Stimulated activated CD4-positive, alpha-beta T cell treated with anti-CD3 and anti-CD28 coated beads, TNF-alpha, amount 100 ng/mL, for 1 hour (primary cell): ENCODE data around the gene PIGBOS1.
"Not testable (repeated sequence)": the region's sequence is repeated elsewhere in the genome, so short reads cannot be mapped to it uniquely, and the experiment has no call there.

Source experiments
- DNase-seq, 3 donors: peaks; one replicate each; pipeline ENCODE4 v3.0.0-alpha.2; 2020; ENCODE audit warnings: low read depth in 3 of 3, low spot score in 1 of 3

The PIGBOS1 gene

GRCh38 chr15:55297315-55297714 is 21.6 kb downstream of the PIGBOS1 start:
- DNase-seq, result no peak

GRCh38 chr15:55290528-55291057 is 28.3 kb downstream of the PIGBOS1 start:
- peak; percentile 68 to 74 (median 70) for DNase-seq

GRCh38 chr15:55289746-55290527 is 29.0 kb downstream of the PIGBOS1 start, which contains the start of gene RAB27A:
TSS of gene RAB27A (minus strand) at chr15:55289813. CDS start at chr15:55234934, 54,879 bp downstream.
- DNase-seq, result peak; percentile 41 to 65 (median 53)

GRCh38 chr15:55289011-55289745 is 29.7 kb downstream of the PIGBOS1 start:
- peak in 1 of 3 donors; percentile 9 for DNase-seq

DNA sequence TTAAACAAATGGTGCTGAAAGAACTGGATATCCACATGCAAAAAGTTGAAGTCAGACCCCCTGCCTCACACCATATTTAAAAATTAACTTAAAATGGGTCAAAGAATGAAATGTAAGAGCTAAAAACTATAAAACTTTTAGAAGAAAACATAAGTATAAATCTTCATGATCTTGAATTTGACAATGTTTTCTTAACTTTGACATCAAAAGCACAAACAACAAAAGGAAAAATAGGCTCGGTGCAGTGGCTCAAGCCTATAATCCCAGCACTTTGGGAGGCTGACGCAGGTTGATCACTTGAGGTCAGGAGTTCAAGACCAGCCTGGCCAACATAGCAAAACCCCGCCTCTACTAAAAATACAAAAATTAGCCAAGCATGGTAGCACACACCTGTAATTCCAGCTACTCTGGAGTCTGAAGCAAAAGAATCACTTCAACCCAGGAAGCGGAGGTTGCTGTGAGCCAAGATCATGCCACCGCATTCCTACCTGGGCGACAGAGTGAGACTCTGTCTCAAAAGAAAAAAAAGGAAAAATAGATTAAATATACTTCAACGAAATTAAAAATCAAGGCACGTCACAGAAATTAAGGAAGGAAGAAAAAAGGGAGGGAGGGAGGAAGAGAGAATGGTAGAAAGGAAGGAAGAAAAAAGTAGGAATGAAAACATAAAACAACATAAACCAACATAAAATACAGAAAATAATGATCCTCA is 30.8 kb downstream of the PIGBOS1 start:
- no peak for DNase-seq

GRCh38 chr15:55286442-55287189 is 32.3 kb downstream of the PIGBOS1 start:
- not testable (repeated sequence) for DNase-seq

- no peak for DNase-seq
Observed at GRCh38 chr15:55284426-55284825, 34.5 kb downstream of the PIGBOS1 start.

DNA sequence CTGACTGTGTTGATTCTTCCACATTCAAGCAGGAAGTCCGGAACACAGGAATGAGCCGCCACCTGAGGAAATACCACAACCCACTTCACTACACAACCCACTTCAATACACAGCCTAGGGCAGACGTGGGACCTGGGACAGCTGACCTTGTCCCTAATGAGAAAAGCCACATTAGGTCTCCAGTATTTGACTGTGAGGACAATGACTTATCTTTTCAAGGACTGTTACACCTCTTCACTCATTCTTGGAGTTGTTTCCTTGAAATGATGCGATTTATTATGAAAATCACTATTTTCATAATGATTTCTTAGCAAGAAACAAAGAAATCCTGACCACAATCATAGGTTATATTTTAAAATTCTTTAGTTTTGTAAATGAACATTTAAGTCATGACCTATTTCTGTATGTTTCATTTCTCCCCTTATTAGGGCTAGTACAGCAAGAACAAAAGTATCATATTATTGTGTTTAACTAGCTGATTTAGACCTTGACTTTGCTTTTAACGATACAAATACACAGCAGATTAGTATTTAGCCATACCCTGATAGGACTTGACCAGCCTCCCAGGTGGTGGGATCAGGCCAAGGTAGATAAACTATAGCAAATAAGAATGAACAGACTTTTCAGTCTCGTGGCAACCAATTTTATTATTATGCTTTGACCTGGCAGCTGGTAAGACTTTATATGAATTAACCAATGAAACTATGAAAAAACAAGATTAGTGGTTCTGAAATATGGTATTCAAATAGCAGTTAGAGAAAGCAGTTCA is 35.4 kb downstream of the PIGBOS1 start:
- DNase-seq, result no peak

- no peak for DNase-seq
Observed at GRCh38 chr15:55282284-55282833, 36.6 kb downstream of the PIGBOS1 start.

DNA sequence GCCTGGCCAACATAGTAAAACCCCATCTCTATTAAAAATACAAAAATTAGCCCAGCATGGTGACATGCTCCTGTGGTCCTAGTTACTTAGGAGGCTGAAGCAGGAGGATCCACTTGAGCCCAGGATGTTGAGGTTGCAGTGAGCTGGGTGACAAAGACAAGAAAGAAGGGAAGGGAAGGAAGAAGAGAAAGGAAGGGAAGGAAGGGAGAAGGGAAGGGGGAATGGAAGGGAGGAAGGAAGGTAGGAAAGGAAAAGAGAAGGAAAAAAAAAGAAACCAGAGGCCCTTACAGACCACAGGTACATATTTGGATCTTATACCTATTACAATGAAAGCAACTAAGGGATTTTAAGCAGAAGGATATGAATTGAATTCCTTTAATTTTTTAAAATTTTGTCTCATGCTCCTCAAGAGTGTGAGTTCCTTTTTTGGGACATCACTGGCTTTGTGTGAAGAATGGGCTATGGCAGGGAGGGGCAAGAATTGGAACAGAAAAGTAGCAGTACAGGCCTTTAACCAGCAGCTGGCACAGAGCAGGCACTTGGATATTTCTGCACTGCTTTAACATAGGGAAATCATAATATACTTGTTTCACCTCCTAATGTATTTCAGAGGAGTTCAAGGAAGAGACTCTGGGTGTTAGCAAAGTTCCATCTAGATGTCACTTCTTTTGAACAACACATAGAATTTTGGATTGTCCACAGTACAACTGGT is 37.2 kb downstream of the PIGBOS1 start:
- DNase-seq, result no peak

- not testable (repeated sequence) for DNase-seq
Observed at GRCh38 chr15:55280589-55280988, 38.3 kb downstream of the PIGBOS1 start.

GRCh38 chr15:55279746-55280351 is 39.1 kb downstream of the PIGBOS1 start:
- DNase-seq, result no peak

DNA sequence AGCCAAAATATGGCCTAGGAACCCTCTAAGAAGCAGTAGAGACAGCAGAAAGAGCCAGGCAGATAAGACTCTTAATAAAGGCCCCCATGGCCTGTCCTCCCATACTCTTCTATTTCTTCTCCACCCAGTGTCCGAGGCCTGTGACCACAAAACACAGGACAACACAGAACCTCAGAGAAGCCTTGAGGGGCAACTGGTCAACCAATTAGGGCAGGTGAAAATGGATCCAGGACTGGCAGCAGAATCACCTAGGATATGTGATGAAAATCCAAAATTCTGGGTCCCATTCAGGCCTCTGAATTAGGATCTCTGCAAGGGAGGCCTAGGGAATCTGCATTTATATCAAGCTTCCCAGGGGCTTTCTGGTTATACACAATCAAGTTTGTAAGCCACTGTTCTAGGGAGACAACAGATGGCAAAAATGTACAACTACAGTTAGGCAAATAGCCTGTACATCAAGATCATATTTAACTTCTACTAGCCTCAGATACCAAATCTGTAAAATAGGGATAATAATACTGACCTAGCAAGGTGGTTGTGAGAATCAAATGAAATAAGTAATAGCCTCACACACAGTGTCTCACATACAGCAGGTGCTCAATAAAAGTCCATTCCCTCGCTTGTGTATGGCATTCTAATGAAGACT is 39.7 kb downstream of the PIGBOS1 start:
- no peak for DNase-seq

DNA sequence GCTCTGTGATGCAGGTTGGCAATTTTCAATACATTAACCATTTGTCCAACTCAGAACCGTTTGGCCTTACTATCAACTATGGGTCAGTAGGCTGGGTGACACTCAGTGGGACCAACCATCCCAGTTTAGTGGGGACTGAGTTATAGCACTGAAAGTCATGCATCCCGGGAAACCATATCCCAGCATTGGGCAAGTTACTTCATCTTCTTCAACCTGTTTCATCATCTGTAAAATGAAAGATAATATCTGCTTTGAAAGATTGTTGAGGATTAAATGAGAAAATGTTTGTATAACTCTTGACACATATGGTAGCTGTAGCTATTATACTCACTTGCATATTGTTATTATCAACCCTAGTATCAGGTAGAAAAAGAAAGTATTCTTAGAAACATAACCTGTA is 41.2 kb downstream of the PIGBOS1 start:
- DNase-seq, result no peak

DNA sequence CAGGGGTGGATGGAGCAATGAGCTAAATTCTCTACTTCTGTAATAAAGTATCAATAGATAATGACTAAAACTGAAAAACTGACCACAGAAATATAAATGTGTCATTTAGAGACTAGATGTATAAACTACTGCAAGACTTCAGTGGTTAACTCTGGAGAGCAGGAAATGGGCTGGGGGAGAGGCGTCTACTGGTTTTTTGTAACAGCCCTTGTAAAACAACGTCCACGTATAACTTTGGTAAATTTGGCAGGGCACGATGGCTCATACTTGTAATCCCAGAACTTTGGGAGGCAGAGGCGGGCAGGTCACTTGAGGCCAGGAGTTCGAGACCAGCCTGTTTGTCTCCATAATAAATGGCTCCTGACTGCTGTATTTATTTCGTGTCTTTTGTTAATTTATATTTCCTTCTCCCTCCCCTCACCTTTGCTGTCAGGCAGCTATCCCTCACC is 41.8 kb downstream of the PIGBOS1 start:
- DNase-seq, result no peak

GRCh38 chr15:55276324-55276723 is 42.6 kb downstream of the PIGBOS1 start:
- DNase-seq, result no peak

GRCh38 chr15:55270291-55270690 is 48.6 kb downstream of the PIGBOS1 start:
- no peak for DNase-seq

DNA sequence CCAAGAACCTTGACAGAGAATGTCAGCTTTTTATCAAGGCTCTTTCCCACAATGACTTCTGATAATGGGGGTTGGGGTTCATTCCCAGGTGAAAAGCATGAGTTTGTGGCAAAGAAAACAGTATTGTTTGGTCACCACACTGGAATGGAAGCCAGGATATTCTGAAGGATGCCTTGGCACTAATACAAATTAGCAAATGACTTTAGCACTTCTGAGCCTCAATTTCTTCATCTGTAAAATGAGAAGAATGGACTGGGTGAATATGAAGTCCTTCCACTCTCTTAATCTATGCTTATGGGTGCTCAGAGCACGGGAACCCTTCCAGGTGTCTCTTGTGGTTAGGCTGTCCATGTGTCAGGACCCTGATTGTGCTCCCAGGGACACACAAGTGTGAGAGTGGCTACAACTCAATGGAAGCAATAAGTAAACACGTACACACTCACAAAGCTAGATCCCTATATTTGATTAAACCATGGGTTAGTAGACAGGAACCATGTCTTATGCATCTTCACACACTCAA is 50.7 kb downstream of the PIGBOS1 start:
- DNase-seq, result no peak
